22Rv1 (cell line): ENCODE measurements around the gene SPATA6.

Experiments
- H3K27ac ChIP-seq: fragments of 450-650 bp; 2 replicates; pipeline ENCODE4 v1.5.1; 2017
- ZFX ChIP-seq: fragments of 450-650 bp; IDR thresholded peaks from 2 replicates; pipeline ENCODE4 v1.6.1; 2017; ENCODE audit warnings: antibody characterized with exemption, borderline replicate concordance
- TF ChIP-seq, protein P1 (sequence below): fragments of 450-650 bp; IDR thresholded peaks from 2 replicates; pipeline ENCODE4 v1.5.1; 2017; ENCODE audit warnings: mild to moderate bottlenecking

Gene SPATA6

DNA sequence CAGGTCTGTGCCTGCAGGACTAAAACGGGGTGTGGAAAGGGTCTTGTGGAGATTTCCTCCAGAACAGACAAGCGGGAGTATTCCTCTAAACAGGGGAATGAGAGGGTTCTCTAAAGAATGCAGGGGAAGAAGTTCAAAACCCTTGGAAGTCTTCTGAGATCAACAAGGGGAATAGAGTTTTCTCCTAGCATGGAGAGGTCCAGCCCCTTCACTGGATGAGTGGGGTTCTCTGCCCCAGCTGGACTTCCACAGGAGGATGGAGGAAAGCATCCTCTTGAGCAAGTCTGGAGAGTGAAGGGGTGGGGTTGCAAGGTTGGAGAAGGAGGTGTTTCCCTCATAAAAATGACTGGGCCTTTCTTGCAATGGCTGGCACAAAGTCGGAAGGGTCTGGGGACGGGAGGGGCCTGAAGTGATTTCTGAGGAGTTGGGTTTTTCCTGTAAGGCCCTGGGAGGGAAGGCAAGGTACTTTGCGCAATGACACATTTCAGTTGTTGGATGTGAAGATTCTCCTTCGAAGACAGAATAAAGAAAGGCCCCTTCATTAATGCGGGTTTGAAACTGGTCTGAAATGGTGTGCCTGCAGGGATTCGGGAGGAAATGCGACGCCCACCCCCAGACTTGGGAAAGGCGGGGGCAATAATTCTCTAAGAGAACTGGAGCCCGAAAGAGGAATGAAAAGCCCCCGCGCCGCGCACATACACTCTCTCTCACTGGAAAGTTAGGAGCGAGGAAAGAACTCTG is 884 bp downstream of the SPATA6 start:
- TF ChIP-seq, protein P1, sequence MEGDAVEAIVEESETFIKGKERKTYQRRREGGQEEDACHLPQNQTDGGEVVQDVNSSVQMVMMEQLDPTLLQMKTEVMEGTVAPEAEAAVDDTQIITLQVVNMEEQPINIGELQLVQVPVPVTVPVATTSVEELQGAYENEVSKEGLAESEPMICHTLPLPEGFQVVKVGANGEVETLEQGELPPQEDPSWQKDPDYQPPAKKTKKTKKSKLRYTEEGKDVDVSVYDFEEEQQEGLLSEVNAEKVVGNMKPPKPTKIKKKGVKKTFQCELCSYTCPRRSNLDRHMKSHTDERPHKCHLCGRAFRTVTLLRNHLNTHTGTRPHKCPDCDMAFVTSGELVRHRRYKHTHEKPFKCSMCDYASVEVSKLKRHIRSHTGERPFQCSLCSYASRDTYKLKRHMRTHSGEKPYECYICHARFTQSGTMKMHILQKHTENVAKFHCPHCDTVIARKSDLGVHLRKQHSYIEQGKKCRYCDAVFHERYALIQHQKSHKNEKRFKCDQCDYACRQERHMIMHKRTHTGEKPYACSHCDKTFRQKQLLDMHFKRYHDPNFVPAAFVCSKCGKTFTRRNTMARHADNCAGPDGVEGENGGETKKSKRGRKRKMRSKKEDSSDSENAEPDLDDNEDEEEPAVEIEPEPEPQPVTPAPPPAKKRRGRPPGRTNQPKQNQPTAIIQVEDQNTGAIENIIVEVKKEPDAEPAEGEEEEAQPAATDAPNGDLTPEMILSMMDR, result no peak
- TF ChIP-seq ZFX, result no peak
- H3K27ac ChIP-seq, result peak overlapping the region; percentile 62; the same call in 1 of the 2 replicates

DNA sequence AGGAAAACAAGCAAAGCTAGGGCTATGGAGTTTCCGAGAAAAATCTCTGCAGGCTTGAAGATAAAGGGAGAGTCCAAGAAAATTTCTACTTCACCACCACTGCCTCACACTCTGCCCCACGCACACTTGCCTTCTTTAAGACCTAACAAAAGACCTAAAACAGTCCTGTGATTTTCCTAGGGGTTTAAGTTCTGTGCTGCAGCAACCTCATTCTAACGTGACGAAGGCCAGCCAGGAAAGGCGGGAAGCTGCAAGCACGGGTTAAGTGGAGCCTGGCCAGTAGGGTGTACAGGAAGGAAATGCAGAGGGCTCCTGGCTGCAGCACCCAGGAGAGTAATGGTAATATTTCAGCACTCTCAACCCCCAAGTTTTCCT is 1.5 kb downstream of the SPATA6 start:
- TF ChIP-seq ZFX, result no peak
- TF ChIP-seq, protein P1, result no peak
- H3K27ac ChIP-seq, result peak overlapping the region; percentile 62

DNA sequence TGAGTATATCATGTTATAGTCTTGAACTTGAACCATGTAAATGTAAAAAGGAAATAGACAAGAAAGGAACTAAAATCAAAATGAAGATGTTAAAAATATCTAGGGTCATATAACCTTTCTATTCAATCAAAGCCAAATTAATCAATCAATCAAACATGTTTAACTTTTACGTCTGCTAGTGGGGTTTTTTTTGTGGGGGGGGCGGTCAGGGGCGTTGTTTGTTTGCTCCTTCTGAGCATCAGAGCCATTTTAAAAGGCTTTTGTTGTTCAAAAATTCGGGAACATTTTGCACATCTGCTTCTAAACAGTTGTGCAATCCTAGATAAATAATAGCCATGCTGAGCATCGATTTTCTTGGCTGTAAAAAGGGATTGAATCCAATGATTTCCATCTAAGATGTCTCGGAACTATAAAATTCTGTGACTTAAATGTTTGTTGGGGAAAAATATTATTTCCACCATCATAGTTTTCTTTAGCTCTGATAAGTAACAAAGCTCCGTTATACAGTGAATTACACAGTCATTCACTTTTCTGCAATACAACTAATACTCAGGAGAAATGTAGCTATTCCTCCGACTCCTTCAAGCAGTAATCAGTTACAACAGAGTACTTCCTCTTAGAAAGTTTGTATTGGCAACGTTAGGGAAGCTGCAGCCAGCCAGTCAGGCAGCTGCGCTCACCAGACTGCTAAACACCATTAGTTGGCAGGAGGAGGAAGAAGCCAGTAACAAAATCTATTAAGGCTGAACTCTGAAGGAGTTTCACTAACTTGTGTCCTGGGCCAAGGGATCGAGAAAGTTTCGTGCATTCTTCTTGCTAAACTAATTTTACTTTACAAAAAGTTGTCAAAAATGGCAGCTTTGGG is 2.2 kb downstream of the SPATA6 start:
- TF ChIP-seq, protein P1, result no peak
- peak overlapping the region; percentile 62 for H3K27ac ChIP-seq

DNA sequence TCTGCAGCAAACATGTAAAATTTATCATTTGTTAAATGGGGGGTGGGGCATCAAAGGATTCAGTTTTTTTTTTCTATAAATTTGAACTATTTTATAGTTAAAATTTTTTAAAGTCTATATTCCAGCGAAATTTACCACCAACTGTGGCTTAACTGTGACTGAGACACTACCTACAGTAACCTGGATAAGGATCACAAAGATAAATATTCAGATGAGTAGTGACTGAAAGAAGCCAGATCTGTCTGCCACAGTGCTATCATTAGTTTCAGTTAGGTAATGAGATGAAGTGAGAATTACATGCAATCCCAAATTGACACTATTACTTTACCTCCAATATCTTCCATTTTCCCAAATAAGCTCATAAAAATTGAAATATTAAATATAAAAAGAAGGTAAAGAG is 5.4 kb downstream of the SPATA6 start:
- no peak overlapping the region for H3K27ac ChIP-seq
- TF ChIP-seq, protein P1, result no peak
- no peak for TF ChIP-seq ZFX

DNA sequence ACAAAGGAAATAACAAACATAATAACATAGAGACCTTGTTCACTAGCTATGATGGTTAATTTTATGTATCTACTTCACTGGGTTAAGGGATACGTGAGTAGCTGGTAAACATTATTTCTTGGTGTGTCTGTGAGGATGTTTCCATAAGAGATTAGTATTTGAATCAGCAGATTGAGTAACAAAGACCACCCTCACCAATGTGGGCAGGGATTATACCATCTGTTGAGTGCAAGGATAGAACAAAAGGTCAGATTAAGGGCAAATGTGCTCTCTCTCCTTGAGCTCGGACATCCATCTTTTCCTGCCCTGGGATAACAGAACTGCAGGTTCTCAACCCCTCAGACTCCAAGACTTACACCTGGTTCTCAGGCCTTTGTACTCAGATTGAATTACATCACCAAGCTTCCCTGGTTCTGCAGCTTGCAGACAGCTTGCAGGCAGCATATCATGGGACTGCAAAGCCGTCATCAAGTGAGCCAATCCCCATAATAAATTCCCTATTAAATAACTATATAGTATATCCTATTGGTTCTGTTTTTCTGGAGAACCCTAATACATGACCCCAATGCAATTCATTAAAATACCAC is 9.2 kb downstream of the SPATA6 start:
- TF ChIP-seq, protein P1, result no peak
- TF ChIP-seq ZFX, result no peak
- no peak overlapping the region for H3K27ac ChIP-seq

DNA sequence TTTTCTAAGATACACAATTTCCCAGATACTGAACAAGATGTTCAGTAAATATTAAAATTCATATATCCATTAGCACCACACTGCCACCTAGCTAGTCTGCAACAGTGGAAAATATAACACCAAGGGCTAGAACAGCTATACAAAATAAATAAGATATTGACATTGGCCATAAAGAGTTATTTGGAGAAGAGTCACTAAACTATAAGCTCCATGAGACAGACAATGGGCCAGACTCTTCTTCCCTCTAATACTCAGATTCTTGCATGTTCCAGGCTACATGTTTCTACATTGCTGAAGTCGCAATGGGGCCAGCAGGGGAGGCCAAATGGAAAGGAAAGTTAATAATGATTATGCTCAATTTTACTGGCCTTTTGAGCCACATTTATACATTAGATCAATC is 21.5 kb downstream of the SPATA6 start:
- no peak overlapping the region for H3K27ac ChIP-seq
- no peak for TF ChIP-seq ZFX
- TF ChIP-seq, protein P1, result peak; percentile 60
